GM12874 (cell line): ENCODE data around the gene DNAJC18.

Source experiments
- TF ChIP-seq, protein P1 (sequence below): IDR thresholded peaks from 2 replicates; pipeline ENCODE4 v1.5.1; 2011; ENCODE audit warnings: low read depth, mild to moderate bottlenecking, control low read depth, low read length, moderate library complexity; ENCODE audit not compliant: insufficient read depth

DNAJC18 gene

DNA sequence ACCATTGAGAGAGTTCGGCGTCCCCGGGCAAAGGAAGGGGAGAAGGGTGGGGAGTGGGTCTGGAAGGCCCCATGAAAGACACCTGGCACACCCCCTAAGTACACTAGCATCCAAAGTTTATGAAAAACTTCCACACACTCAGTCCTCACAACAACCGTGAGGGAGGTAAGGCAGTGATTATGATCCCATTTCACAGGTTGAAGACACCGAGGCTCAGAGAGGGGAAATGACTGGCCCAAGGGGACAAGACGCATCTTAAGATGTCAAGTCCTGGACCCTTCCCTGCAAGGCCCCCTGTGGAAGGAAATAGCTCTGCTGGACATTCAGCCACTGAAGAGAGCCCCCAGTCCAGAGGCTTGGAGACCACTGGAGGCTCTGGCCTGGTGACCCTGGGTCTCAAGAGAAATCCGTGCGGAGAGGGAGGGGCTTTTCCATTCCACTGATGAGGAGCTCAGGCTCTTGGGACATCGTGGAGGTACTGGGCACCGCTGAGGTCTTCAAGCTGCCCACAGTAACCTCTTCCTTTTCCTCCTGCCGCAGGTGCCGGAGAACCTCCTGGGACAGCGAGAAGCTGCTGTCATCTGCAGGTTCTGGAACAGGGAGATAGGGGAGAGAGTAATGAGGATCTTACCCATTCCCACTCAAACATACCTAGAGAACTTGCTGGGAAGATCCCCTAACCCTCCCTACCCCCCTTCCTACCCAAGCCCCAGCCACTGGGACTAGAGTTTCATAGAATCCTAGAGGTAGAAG lies 36.7 kb upstream of the DNAJC18 start:
- TF ChIP-seq, protein P1, sequence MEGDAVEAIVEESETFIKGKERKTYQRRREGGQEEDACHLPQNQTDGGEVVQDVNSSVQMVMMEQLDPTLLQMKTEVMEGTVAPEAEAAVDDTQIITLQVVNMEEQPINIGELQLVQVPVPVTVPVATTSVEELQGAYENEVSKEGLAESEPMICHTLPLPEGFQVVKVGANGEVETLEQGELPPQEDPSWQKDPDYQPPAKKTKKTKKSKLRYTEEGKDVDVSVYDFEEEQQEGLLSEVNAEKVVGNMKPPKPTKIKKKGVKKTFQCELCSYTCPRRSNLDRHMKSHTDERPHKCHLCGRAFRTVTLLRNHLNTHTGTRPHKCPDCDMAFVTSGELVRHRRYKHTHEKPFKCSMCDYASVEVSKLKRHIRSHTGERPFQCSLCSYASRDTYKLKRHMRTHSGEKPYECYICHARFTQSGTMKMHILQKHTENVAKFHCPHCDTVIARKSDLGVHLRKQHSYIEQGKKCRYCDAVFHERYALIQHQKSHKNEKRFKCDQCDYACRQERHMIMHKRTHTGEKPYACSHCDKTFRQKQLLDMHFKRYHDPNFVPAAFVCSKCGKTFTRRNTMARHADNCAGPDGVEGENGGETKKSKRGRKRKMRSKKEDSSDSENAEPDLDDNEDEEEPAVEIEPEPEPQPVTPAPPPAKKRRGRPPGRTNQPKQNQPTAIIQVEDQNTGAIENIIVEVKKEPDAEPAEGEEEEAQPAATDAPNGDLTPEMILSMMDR, result no peak

DNA sequence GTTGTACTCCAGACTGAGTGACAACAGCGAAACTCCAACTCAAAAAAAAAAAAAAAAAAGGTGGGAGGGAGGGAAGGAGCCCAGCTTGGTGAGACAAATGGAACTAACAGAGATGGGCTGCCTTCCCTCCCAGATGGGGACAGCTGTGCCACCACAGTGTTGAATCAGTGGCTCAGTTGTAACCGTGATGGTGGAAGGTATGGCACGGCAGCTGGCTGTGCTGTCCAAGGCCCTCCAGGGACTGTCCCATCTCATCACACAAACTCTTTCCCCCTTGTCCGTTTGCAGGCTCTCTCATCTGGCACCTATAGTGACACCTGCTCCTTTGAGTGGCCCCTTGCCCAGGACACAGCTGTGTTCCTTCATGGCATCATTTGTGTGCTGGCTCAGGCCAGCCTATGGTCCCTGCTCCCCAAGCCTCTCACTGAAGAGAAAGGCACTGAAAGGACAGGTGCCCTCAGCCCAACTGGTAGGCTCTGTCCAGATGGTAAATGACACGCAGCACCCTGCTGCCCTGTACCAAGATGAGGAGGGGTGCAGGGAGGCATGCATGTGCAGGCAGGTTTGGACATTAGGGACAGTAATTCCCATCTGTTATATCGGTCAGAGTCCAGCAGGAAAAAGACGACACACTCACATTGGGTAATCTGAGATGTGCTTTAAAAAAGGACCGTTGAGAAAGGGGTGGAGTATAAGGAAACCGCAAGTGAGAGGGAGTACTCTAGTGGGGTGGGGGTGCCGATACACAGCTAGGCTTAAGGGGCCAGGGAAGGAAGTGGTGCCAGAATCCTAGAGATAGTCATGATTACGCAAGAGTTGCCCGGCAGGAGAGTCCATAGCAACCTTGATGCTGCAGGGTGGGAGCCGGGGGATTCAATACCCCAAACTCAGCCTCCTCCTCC lies 35.8 kb upstream of the DNAJC18 start:
- TF ChIP-seq, protein P1, result no peak

- TF ChIP-seq, protein P1, result no peak
These were observed 34.2 kb upstream of the DNAJC18 start for GRCh38 chr5:139473565-139473964.

- TF ChIP-seq, protein P1, result no peak
These were observed 33.8 kb upstream of the DNAJC18 start for GRCh38 chr5:139473105-139473504.

GRCh38 chr5:139472386-139473030 lies 33.2 kb upstream of the DNAJC18 start:
- TF ChIP-seq, protein P1, result no peak

GRCh38 chr5:139470821-139471300 lies 31.5 kb upstream of the DNAJC18 start, which contains the start of gene SMIM33:
Gene SMIM33, plus strand, starts transcription at chr5:139471004. Its CDS starts 118 bp downstream, at chr5:139471122.
- TF ChIP-seq, protein P1, result no peak

DNA sequence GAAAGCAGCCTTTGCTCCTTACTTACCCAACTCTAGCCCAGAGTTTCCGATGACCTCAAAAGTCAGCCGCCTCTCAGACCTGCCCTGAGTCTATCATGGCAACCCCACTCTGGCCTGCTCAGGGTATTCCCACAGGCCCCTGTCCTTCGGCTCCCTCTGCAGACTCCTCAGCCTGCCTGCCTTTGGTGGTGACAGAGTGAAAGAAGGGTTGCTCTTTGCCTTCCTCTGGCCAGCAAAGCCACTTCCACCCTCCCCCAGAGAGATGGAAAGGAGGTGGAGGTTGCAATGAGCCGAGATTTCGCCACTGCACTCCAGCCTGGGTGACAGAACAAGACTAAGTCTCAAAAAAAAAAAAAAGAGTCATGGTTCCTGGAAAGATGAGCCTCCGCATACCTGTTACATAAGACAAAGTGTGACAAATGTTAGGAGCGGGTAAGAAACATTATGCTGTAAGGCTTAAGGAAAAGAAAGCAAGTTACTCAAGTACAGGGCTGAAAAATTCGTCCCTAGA lies 29.2 kb upstream of the DNAJC18 start:
- TF ChIP-seq, protein P1, result no peak
